ENCODE measurements around the gene PALM3. TPM values are rescaled to one million over a fixed set of nuclear protein-coding genes. Genes with fewer than 3 reads are reported as not detected.

PALM3 gene
- total and polyA plus RNA-seq, 10 of the 15 experiments (the other 5 are each of a cell fraction or from before 2014, with no cell fraction given): 0.07 TPM; not detected in 9

- no peaks in the 10 kb centered on the region for H3K36me3 ChIP-seq (ENCODE audit: control insufficient read depth in 2 of 2, insufficient read depth in 2 of 2, low read length in 1 of 2)
- H3K79me2 ChIP-seq (ENCODE audit: control insufficient read depth, insufficient read depth, low read length): no peaks in the 10 kb centered on the region
- FAIRE-seq (peak; percentile 100), ATAC-seq (peak; percentile 90), DNase-seq (ENCODE audit: low read depth, low spot score) (peak; percentile 94)
- in situ Hi-C loops (cut with MboI): loop anchor here (10.0 kb wide), 1 partner anchor 851 kb away; no protein-coding TSS in a partner anchor
- H3K9ac ChIP-seq (ENCODE audit: control insufficient read depth, insufficient read depth, low read length): peak overlapping the region; percentile 50; the same call in 1 of the 2 replicates
- H3K4me2 ChIP-seq (ENCODE audit: control insufficient read depth, insufficient read depth): peak overlapping the region; percentile 61
- H3K4me3 ChIP-seq: no peak overlapping the region
- SMC1A ChIA-PET (ENCODE audit: uncharacterized antibody, unreplicated experiment): interaction anchor here (1.0 to 2.3 kb wide), 6 partner anchors 11 to 134 kb away, joined by 3 to 18 read pairs (median 4); partner anchors contain the start of genes IL27RA and RFX1
- intact Hi-C loops (cut with micrococcal nuclease; ENCODE audit: unreplicated experiment): no loop called here
- 17% methylated on average over 8 of the region's 8 CpGs for WGBS (ENCODE audit: insufficient coverage, insufficient replicate concordance, low lambda C conversion rate, missing lambda C conversion rate)
- no peaks in the 10 kb centered on the region for H3K27me3 ChIP-seq (replicated peaks in 1 of 2; ENCODE audit: control insufficient read depth in 2 of 2, insufficient read depth in 2 of 2, low read length in 1 of 2)
- POLR2A ChIA-PET: interaction anchor here (0.6 to 4.0 kb wide), 9 partner anchors 10 to 291 kb away, joined by 4 to 37 read pairs (median 7); partner anchors contain the start of genes IL27RA and RFX1
- H3K27ac ChIP-seq (ENCODE audit: control insufficient read depth, insufficient read depth): peak overlapping the region; percentile 83
- RAD21 ChIA-PET (ENCODE audit: unreplicated experiment): interaction anchor here (0.6 to 2.7 kb wide), 8 partner anchors 9 to 194 kb away, joined by 3 to 14 read pairs (median 3); partner anchors contain the start of genes DCAF15, IL27RA and RFX1
- no TSS peak for BruUV-seq (replicated peaks)
- CTCF ChIA-PET: interaction anchor here (1.9 kb wide), 1 partner anchor 16 kb away, joined by 8 read pairs; the partner anchor contains the start of gene IL27RA
- peak overlapping the region; percentile 46 for H2AFZ ChIP-seq (ENCODE audit: control insufficient read depth, low read depth, low read length)
- no peaks in the 10 kb centered on the region for H4K20me1 ChIP-seq (ENCODE audit: control insufficient read depth, insufficient read depth)
- H3K9me3 ChIP-seq (replicated peaks; ENCODE audit: control insufficient read depth, insufficient read depth, low read length): no peaks in the 10 kb centered on the region
- peaks cover 27% of the 10 kb centered on the region for H3K4me1 ChIP-seq (ENCODE audit: control insufficient read depth, insufficient read depth, low read length)
- TF ChIP-seq MEF2B (IDR thresholded peaks at IDR 0.05; ENCODE audit: partially characterized antibody, poor library complexity, severe bottlenecking) (peak; percentile 75), KLF5 (IDR thresholded peaks at IDR 0.05; ENCODE audit: partially characterized antibody) (peak; percentile 31), WRNIP1 (IDR thresholded peaks at IDR 0.05; ENCODE audit: borderline replicate concordance, low read depth, low read length) (no peak), RAD21 (IDR thresholded peaks at IDR 0.05; ENCODE audit: insufficient read depth, low read depth, low read length) (no peak), HDAC2 (IDR thresholded peaks at IDR 0.05) (no peak), EP300 (IDR thresholded peaks at IDR 0.05; ENCODE audit: borderline replicate concordance in 1 of 2, control insufficient read depth in 1 of 2, low read depth in 2 of 2, low read length in 2 of 2) (peak in 1 of 2 experiments; percentile 56; a peak in 1 of 4 replicates), IKZF1 (conservative IDR thresholded peaks at IDR 0.05) (peak; percentile 90), RELB (IDR thresholded peaks at IDR 0.05; ENCODE audit: low read depth) (peak; percentile 93), RUNX3 (IDR thresholded peaks at IDR 0.05; ENCODE audit: low read length) (peak; percentile 95), SMC3 (IDR thresholded peaks at IDR 0.05; ENCODE audit: borderline replicate concordance, low read length) (0 out of 2 replicates have a peak, but pooled peaks have one; percentile 8), IKZF2 (IDR thresholded peaks at IDR 0.05) (peak; percentile 85 to 90), RAD51 (IDR thresholded peaks at IDR 0.05) (0 out of 2 replicates have a peak, but pooled peaks have one; percentile 30), ATF7 (IDR thresholded peaks at IDR 0.05; ENCODE audit: low read depth) (peak; percentile 88), ZBTB40 (IDR thresholded peaks at IDR 0.05; ENCODE audit: borderline replicate concordance) (no peak; the same call in 1 of the 2 replicates), CHD4 (IDR thresholded peaks at IDR 0.05) (no peak), MTA2 (IDR thresholded peaks at IDR 0.05; ENCODE audit: low read depth) (peak; percentile 77), POLR2AphosphoS5 (IDR thresholded peaks at IDR 0.05; ENCODE audit: low read length) (peak; percentile 36; the same call in 1 of the 2 replicates), CBX3 (IDR thresholded peaks at IDR 0.05; ENCODE audit: borderline replicate concordance, low read depth) (no peak), FOXM1 (IDR thresholded peaks at IDR 0.05; ENCODE audit: low read depth, low read length) (peak; percentile 21; the same call in 1 of the 2 replicates), NBN (IDR thresholded peaks at IDR 0.05) (peak; percentile 80)
These were observed 46.3 kb downstream of the PALM3 start for GRCh38 chr19:14015524-14016035.

All from GM12878 (cell line).